Measurements from ENCODE around the gene KLK15.

Gene KLK15

DNA sequence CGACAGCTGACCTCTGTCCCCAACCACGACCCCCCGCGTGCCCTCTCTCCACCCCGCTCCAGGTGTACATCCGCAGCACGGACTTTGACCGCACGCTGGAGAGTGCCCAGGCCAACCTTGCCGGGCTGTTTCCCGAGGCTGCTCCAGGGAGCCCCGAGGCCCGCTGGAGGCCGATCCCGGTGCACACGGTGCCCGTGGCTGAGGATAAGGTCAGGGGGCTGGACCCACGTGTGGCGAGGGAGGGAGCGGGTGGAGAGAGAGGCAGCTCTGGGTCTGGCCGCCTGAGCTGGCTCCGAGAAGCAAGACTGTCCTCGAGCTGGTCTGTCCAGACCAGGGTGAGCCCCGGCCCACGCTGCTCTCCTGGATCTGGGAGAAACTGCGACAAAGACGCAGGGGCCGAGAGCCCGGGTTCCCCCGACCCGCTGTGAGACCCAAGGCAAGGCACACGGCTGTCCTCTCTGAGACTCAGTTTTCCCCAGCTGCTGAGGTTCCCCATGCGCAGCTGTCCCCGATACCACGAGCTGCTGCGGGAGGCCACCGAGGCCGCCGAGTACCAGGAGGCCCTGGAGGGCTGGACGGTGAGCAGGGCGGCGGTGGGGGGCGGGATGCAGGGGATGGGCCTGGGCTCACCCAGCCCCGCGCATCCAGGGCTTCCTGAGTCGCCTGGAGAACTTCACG is 41.6 kb downstream of the KLK15 start:
- no peak overlapping the region for H3K9ac ChIP-seq (ENCODE audit: low read length)
- no peak overlapping the region for H2BK120ac ChIP-seq (ENCODE audit: insufficient read depth, low read length, poor library complexity)
- no peak overlapping the region for H3K4ac ChIP-seq (ENCODE audit: low read depth, low read length)
- H3K4me1 ChIP-seq (ENCODE audit: control insufficient read depth in 1 of 2, insufficient read depth in 2 of 2, low read length in 2 of 2) = no peaks in the 10 kb centered on the region
- H3K36me3 ChIP-seq (ENCODE audit: control insufficient read depth in 1 of 2, insufficient read depth in 2 of 2, low read length in 2 of 2) = peaks cover 11% of the 10 kb centered on the region in 2 experiments
- no peak overlapping the region for H4K12ac ChIP-seq (ENCODE audit: low read depth, low read length)
- no peak overlapping the region for H2AFZ ChIP-seq (ENCODE audit: insufficient read depth, low read length, poor library complexity)
- H3K18ac ChIP-seq (ENCODE audit: low read length) = no peak overlapping the region
- H2BK5ac ChIP-seq (ENCODE audit: low read depth, low read length, poor library complexity) = no peak overlapping the region
- H3K9me3 ChIP-seq (ENCODE audit: insufficient read depth, low read depth, low read length) = no peaks in the 10 kb centered on the region
- H3K27me3 ChIP-seq (ENCODE audit: insufficient read depth, low read length) = no peaks in the 10 kb centered on the region
- H2BK12ac ChIP-seq (ENCODE audit: low read length) = no peak overlapping the region
- no peak overlapping the region for H3K4me3 ChIP-seq (ENCODE audit: low read depth, low read length)
- H3K14ac ChIP-seq (ENCODE audit: low read length) = no peak overlapping the region
- no peak overlapping the region for H3K23ac ChIP-seq (ENCODE audit: low read length)
- no peaks in the 10 kb centered on the region for H3K79me1 ChIP-seq (ENCODE audit: low read length)
- no peak for DNase-seq
- H2AK5ac ChIP-seq (ENCODE audit: low read length) = no peak overlapping the region
- H3K27ac ChIP-seq (ENCODE audit: low read depth, low read length) = no peak overlapping the region
- H3K4me2 ChIP-seq (ENCODE audit: low read length) = no peak overlapping the region
- no CpG with 5 or more reads among the region's 47 CpGs for WGBS (ENCODE audit: extremely low coverage, insufficient coverage, insufficient read length)
- H3K79me2 ChIP-seq (ENCODE audit: control insufficient read depth, insufficient read depth, low read length, poor library complexity) = no peaks in the 10 kb centered on the region
- no peak overlapping the region for H4K91ac ChIP-seq (ENCODE audit: low read depth, low read length)
- H4K8ac ChIP-seq (ENCODE audit: low read depth, low read length) = no peak overlapping the region

DNA sequence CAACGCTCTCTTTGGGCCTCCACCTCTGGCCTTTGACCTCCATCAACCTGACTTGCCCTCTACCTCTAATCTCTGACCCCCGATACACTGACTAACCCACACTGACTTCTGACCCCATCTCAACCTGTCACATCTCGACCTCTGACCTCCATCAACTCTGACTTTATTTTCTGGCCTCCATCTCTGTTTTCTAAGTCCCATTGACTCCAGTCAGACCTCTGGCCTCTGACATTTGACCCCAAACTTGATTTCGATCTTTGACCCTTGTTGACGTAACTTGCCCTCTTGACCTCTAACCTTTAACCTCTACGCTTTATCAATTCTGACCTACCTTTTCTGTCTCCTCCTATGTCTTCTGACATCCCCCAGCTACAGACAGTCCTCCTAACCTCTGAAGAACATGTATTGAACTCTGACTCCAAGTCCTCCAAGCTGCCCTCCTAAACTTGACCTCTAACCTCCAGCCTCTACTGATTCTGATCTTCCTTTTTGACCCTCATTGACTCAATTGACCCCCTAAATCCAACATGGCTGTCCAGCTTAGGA is 42.4 kb downstream of the KLK15 start:
- no peak overlapping the region for H3K9ac ChIP-seq (ENCODE audit: low read length)
- H3K18ac ChIP-seq (ENCODE audit: low read length) = no peak overlapping the region

DNA sequence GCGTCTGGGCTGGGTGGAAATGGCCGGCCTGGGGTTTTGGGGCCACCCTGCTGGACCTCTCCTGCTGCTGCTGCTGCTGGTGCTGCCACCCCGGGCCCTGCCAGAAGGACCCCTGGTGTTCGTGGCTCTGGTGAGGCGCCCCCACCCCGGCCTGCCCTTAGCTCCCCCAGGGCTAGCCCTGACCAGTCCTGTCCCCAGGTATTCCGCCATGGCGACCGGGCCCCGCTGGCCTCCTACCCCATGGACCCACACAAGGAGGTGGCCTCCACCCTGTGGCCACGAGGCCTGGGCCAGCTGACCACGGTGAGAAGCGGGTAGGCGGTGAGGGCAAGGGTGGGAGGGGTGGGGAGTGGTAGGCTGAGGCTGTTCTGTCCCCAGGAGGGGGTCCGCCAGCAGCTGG is 43.0 kb downstream of the KLK15 start, which contains the start of gene ACP4:
TSS of gene ACP4 (plus strand) at position 20 of the 400 bp plus-strand sequence. CDS start at position 20, 0 bp downstream.
- H4K8ac ChIP-seq (ENCODE audit: low read depth, low read length) = no peak within 1 kb of the TSS
- H3K4me2 ChIP-seq (ENCODE audit: low read length) = no peak within 1 kb of the TSS
- H3K4ac ChIP-seq (ENCODE audit: low read depth, low read length) = no peak within 1 kb of the TSS
- H3K27ac ChIP-seq (ENCODE audit: low read depth, low read length) = no peak within 1 kb of the TSS
- H2AK5ac ChIP-seq (ENCODE audit: low read length) = no peak within 1 kb of the TSS
- no peak within 1 kb of the TSS for H2AFZ ChIP-seq (ENCODE audit: insufficient read depth, low read length, poor library complexity)
- H3K36me3 ChIP-seq (ENCODE audit: control insufficient read depth in 1 of 2, insufficient read depth in 2 of 2, low read length in 2 of 2) = peaks cover 0 to 2% of the 10 kb centered on the region in 2 experiments
- no peak within 1 kb of the TSS for H4K91ac ChIP-seq (ENCODE audit: low read depth, low read length)
- H4K12ac ChIP-seq (ENCODE audit: low read depth, low read length) = no peak within 1 kb of the TSS
- DNase-seq = no peak
- H2BK12ac ChIP-seq (ENCODE audit: low read length) = no peak within 1 kb of the TSS
- no peaks in the 10 kb centered on the region for H3K4me1 ChIP-seq (ENCODE audit: control insufficient read depth in 1 of 2, insufficient read depth in 2 of 2, low read length in 2 of 2)
- H3K9ac ChIP-seq (ENCODE audit: low read length) = no peak within 1 kb of the TSS
- H3K27me3 ChIP-seq (ENCODE audit: insufficient read depth, low read length) = no peaks in the 10 kb centered on the region
- H3K4me3 ChIP-seq (ENCODE audit: low read depth, low read length) = no peak within 1 kb of the TSS
- H3K18ac ChIP-seq (ENCODE audit: low read length) = no peak within 1 kb of the TSS
- H2BK5ac ChIP-seq (ENCODE audit: low read depth, low read length, poor library complexity) = no peak within 1 kb of the TSS
- no peak within 1 kb of the TSS for H3K23ac ChIP-seq (ENCODE audit: low read length)
- no peaks in the 10 kb centered on the region for H3K9me3 ChIP-seq (ENCODE audit: insufficient read depth, low read depth, low read length)
- no peak within 1 kb of the TSS for H3K14ac ChIP-seq (ENCODE audit: low read length)
- H3K79me2 ChIP-seq (ENCODE audit: control insufficient read depth, insufficient read depth, low read length, poor library complexity) = no peaks in the 10 kb centered on the region
- no peak within 1 kb of the TSS for H2BK120ac ChIP-seq (ENCODE audit: insufficient read depth, low read length, poor library complexity)
- no CpG with 5 or more reads among the region's 15 CpGs for WGBS (ENCODE audit: extremely low coverage, insufficient coverage, insufficient read length)
- no peaks in the 10 kb centered on the region for H3K79me1 ChIP-seq (ENCODE audit: low read length)

More for the DNA sequence above, 42.4 kb downstream of the KLK15 start:
- Histone ChIP-seq H2BK5ac (ENCODE audit: low read depth, low read length, poor library complexity) (no peak overlapping the region), H3K23ac (ENCODE audit: low read length) (no peak overlapping the region), H3K4ac (ENCODE audit: low read depth, low read length) (no peak overlapping the region), H2BK12ac (ENCODE audit: low read length) (no peak overlapping the region), H2AFZ (ENCODE audit: insufficient read depth, low read length, poor library complexity) (no peak overlapping the region), H4K8ac (ENCODE audit: low read depth, low read length) (no peak overlapping the region), H2AK5ac (ENCODE audit: low read length) (no peak overlapping the region), H3K4me1 (ENCODE audit: control insufficient read depth in 1 of 2, insufficient read depth in 2 of 2, low read length in 2 of 2) (no peaks in the 10 kb centered on the region), H3K27me3 (ENCODE audit: insufficient read depth, low read length) (no peaks in the 10 kb centered on the region), H3K79me2 (ENCODE audit: control insufficient read depth, insufficient read depth, low read length, poor library complexity) (no peaks in the 10 kb centered on the region), H3K14ac (ENCODE audit: low read length) (no peak overlapping the region), H3K27ac (ENCODE audit: low read depth, low read length) (no peak overlapping the region), H3K36me3 (ENCODE audit: control insufficient read depth in 1 of 2, insufficient read depth in 2 of 2, low read length in 2 of 2) (peaks cover 4 to 5% of the 10 kb centered on the region in 2 experiments), H3K79me1 (ENCODE audit: low read length) (no peaks in the 10 kb centered on the region), H4K91ac (ENCODE audit: low read depth, low read length) (no peak overlapping the region), H3K9me3 (ENCODE audit: insufficient read depth, low read depth, low read length) (no peaks in the 10 kb centered on the region), H3K4me2 (ENCODE audit: low read length) (no peak overlapping the region), H3K4me3 (ENCODE audit: low read depth, low read length) (no peak overlapping the region), H4K12ac (ENCODE audit: low read depth, low read length) (no peak overlapping the region), H2BK120ac (ENCODE audit: insufficient read depth, low read length, poor library complexity) (no peak overlapping the region)
- no peak for DNase-seq
- no CpG with 5 or more reads among the region's 6 CpGs for WGBS (ENCODE audit: extremely low coverage, insufficient coverage, insufficient read length)

DNA sequence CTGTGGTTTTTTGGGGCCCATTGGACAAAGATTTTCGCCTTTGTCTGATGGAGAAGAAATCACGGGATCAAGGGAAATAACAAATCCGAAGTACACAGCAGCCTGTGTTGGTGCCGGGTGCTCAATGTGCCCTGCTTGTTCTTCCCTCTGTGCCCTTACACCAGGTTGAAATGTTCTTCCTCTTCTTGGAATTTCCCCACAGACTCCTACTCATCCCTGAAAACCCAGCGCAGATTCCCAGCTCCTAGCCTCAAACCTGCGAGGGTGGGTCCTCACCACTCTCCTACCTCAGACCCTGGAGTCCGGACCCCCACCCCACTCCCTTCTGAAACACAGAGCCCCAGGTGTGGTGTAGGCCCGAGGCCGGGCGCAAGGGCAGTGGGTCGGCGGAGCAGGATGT is 48.0 kb downstream of the KLK15 start:
- WGBS (ENCODE audit: extremely low coverage, insufficient coverage, insufficient read length) = no CpG with 5 or more reads among the region's 12 CpGs
- no peaks in the 10 kb centered on the region for H3K27me3 ChIP-seq (ENCODE audit: insufficient read depth, low read length)

More for the DNA sequence above, 48.0 kb downstream of the KLK15 start:
- Histone ChIP-seq H3K4ac (ENCODE audit: low read depth, low read length) (no peak overlapping the region), H3K9ac (ENCODE audit: low read length) (no peak overlapping the region), H3K4me1 (ENCODE audit: control insufficient read depth in 1 of 2, insufficient read depth in 2 of 2, low read length in 2 of 2) (peaks cover 8 to 14% of the 10 kb centered on the region in 2 experiments), H2BK5ac (ENCODE audit: low read depth, low read length, poor library complexity) (no peak overlapping the region), H4K8ac (ENCODE audit: low read depth, low read length) (no peak overlapping the region), H3K36me3 (ENCODE audit: control insufficient read depth in 1 of 2, insufficient read depth in 2 of 2, low read length in 2 of 2) (no peaks in the 10 kb centered on the region), H3K14ac (ENCODE audit: low read length) (no peak overlapping the region), H3K18ac (ENCODE audit: low read length) (no peak overlapping the region), H3K27ac (ENCODE audit: low read depth, low read length) (no peak overlapping the region), H3K79me2 (ENCODE audit: control insufficient read depth, insufficient read depth, low read length, poor library complexity) (no peaks in the 10 kb centered on the region), H3K9me3 (ENCODE audit: insufficient read depth, low read depth, low read length) (no peaks in the 10 kb centered on the region), H2AK5ac (ENCODE audit: low read length) (no peak overlapping the region), H2BK120ac (ENCODE audit: insufficient read depth, low read length, poor library complexity) (no peak overlapping the region), H4K91ac (ENCODE audit: low read depth, low read length) (no peak overlapping the region), H3K4me3 (ENCODE audit: low read depth, low read length) (no peak overlapping the region), H2BK12ac (ENCODE audit: low read length) (no peak overlapping the region), H4K12ac (ENCODE audit: low read depth, low read length) (no peak overlapping the region), H3K4me2 (ENCODE audit: low read length) (no peak overlapping the region), H3K23ac (ENCODE audit: low read length) (no peak overlapping the region), H2AFZ (ENCODE audit: insufficient read depth, low read length, poor library complexity) (no peak overlapping the region), H3K79me1 (ENCODE audit: low read length) (peaks cover 10% of the 10 kb centered on the region)
- no peak for DNase-seq

Data from trophoblast cell (in vitro differentiated cells and primary cell).